GM19438 (cell line): Measurements from ENCODE around the gene MS4A4A.

ENCODE experiments used
- ATAC-seq: cut with Tn5 transposase; IDR thresholded peaks from one replicate; pipeline ENCODE4 v1.9.1; 2021; ENCODE audit warnings: low read depth; ENCODE audit not compliant: unreplicated experiment

The MS4A4A gene

DNA sequence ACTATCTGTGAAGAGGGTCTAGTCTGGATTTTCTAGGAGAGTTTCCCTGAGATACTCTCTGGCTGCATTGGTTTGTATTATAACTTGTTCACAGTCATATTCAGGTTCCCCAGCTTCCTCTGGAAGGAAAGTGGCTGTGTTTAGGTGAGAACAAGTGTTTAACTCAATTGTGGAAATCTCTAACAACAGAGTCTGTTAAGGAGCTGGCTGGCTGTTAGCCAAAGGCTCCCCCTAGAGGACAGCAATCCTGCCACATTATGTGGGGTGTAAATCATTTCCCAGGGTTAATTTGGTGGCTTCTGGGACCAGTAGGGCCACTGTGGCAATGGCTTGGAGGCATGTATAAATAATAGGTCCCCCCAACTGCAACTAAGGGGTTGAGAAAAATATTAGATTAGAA, 65.0 kb downstream of the MS4A4A start:
- ATAC-seq: no peak

DNA sequence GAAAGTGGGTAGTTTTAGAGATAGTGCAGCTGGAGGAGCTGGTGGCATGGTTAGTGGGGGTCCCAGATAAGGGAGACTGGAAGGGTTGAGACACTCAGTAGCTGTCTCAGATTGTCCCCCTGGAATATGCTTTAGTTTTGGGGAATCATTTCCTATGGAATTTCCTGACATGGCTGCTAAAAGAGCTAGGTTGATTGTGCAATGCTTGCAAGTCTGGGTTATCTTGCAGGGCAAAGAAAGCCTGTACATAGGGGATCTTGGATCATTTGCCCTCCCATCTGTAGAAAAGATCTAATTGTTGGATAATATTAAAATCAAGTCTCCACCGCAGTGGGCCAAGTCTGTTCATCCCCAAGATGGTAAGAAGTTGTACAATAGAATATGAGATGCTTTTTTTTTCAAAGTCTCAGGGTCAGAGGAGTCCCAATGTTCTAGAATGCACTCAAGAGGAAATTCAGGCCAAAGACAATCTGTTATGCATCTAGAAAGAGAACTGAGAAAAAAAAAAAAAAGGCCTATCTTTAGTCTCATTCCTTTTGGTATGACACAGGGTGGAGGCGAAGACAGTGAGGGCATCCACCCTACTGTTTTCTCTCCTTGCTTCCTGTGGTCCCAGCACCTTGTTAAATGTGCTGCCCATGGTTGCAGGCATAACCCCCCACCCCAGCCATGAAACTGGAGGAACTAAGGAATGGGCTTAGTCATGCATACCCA, 66.8 kb downstream of the MS4A4A start:
- ATAC-seq: no peak

DNA sequence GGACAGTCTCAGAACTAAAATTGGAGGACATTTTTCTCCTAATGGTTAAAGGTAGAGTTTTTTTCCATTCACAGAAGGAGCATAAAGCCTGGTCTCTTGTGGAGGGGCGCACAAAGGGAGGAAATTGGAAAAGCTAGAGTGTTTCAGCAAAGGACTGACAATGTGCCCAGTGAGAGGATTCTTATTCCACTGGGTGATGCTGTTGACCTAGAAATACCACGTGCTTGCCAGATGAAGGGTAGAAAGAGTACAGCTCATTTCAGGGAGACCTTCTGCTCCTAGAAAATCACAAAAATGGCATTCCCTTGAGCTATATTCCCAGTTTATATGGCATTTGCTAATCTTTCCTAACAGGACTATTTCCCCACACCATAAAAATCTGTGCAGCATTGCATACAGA, 67.7 kb downstream of the MS4A4A start:
- no peak for ATAC-seq

DNA sequence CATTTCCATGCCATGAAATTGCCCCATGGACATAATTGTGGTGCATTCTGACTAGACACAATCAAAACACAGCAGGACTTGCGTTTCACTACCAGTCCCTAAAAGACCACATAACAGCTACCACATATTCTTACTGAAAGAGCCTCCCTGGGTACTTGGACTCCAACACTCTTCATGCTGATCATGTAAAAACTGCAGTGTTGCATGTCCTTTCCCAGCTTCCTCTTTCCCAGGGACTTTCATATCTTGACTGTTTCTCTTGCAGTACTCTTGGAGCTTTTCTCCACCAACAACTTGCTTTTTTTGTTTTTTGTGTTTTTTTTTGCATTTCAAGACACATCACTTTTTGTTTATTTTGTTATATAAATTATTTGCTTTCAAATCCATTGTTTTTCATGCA, 69.5 kb downstream of the MS4A4A start:
- ATAC-seq: no peak

- ATAC-seq: no peak
These were observed 77.3 kb downstream of the MS4A4A start for GRCh38 chr11:60357771-60358170.
